Measurements from ENCODE around the gene NKAIN2.

- TF ChIP-seq CTCF (IDR thresholded peaks at IDR 0.05) (no peak), ZFX (IDR thresholded peaks at IDR 0.05; ENCODE audit: borderline replicate concordance) (no peak)
These were observed 65.7 kb downstream of the NKAIN2 start for GRCh38 chr6:123869334-123869733.

Data from 22Rv1 (cell line).